Endothelial cell of umbilical vein (primary cell): Measurements from ENCODE around the gene RCOR1.

Source experiments
- POLR2AphosphoS5 ChIP-seq: IDR thresholded peaks from 2 replicates; pipeline ENCODE4 v1.6.1; 2012; ENCODE audit warnings: low read depth, mild to moderate bottlenecking, control low read depth, low read length, moderate library complexity; ENCODE audit not compliant: insufficient read depth
- TF ChIP-seq, protein P1 (sequence below), 2 donors: IDR thresholded peaks; 1 replicate in 1 of 2; 2 replicates in 1 of 2; pipeline ENCODE4 v1.5.1; 2011; ENCODE audit warnings: low read length in 2 of 2, mild to moderate bottlenecking in 2 of 2, moderate library complexity in 2 of 2, control low read depth in 1 of 2, inconsistent platforms in 1 of 2, low read depth in 1 of 2; ENCODE audit not compliant: insufficient read depth in 1 of 2; ENCODE audit errors: extremely low read depth in 1 of 2

DNA sequence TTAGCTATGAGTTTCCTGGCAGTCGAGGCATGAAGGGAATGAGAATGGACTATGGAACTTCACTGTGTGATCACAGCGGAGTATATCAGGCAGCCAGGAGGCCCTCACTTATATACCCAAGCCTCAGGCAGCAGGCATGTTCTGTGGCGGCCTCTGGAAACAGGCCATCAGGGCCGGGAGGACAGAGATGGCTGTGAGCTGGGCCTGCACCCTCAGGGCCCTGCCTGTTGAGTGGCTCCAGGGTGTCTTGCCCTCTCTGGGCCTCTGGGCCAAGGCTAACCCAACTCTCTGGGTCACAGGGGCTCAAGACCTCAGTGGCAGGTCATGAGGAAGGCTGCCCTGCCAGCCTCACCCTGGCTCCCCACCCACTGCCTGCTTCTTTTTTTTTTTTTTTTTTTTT is 33.9 kb upstream of the RCOR1 start:
- TF ChIP-seq, protein P1, sequence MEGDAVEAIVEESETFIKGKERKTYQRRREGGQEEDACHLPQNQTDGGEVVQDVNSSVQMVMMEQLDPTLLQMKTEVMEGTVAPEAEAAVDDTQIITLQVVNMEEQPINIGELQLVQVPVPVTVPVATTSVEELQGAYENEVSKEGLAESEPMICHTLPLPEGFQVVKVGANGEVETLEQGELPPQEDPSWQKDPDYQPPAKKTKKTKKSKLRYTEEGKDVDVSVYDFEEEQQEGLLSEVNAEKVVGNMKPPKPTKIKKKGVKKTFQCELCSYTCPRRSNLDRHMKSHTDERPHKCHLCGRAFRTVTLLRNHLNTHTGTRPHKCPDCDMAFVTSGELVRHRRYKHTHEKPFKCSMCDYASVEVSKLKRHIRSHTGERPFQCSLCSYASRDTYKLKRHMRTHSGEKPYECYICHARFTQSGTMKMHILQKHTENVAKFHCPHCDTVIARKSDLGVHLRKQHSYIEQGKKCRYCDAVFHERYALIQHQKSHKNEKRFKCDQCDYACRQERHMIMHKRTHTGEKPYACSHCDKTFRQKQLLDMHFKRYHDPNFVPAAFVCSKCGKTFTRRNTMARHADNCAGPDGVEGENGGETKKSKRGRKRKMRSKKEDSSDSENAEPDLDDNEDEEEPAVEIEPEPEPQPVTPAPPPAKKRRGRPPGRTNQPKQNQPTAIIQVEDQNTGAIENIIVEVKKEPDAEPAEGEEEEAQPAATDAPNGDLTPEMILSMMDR (IDR thresholded peaks at IDR 0.05; ENCODE audit: extremely low read depth in 1 of 2, insufficient read depth in 1 of 2, low read depth in 1 of 2, low read length in 2 of 2), result no peak
- TF ChIP-seq POLR2AphosphoS5, result no peak
